ENCODE data around the gene RNF208. TPM values are rescaled to one million over a fixed set of nuclear protein-coding genes. Genes with fewer than 3 reads are reported as not detected.

The RNF208 gene
- total RNA-seq, 3 donors from 2014 or later (not counting 1 experiment from before 2014, with no cell fraction given) = 0.82 to 1.6 (median 0.93) TPM

DNA sequence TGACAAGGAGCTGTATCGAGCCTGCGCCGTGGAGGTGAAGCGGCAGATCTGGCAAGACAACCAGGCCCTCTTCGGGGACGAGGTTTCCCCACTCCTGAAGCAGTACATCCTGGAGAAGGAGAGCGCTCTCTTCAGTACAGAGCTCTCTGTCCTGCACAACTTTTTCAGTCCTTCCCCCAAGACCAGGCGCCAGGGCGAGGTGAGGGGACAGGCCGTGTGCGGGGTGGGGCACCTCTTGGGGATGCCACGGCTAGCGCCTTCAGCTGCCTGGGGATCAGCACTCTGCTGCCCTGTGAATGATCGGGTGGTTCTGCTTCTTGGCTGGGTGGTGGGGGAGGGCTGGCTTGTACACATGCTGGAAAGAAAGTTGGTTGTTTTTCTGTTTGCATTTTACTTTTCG is 34.8 kb upstream of the RNF208 start:
- Mint-ChIP-seq H3K27me3 (ENCODE audit: low read depth in 2 of 2) (no peaks in the 10 kb centered on the region), H3K4me3 (peak overlapping the region; percentile 88), H3K9me3 (no peaks in the 10 kb centered on the region), H3K4me1 (peaks cover 0 to 11% of the 10 kb centered on the region in 2 donors), H3K27ac (no peak overlapping the region), H3K36me3 (no peaks in the 10 kb centered on the region)
- no peaks in the 10 kb centered on the region for H3K9me3 ChIP-seq (ENCODE audit: control insufficient read depth, insufficient read depth, low read length)
- TF ChIP-seq, protein P1, sequence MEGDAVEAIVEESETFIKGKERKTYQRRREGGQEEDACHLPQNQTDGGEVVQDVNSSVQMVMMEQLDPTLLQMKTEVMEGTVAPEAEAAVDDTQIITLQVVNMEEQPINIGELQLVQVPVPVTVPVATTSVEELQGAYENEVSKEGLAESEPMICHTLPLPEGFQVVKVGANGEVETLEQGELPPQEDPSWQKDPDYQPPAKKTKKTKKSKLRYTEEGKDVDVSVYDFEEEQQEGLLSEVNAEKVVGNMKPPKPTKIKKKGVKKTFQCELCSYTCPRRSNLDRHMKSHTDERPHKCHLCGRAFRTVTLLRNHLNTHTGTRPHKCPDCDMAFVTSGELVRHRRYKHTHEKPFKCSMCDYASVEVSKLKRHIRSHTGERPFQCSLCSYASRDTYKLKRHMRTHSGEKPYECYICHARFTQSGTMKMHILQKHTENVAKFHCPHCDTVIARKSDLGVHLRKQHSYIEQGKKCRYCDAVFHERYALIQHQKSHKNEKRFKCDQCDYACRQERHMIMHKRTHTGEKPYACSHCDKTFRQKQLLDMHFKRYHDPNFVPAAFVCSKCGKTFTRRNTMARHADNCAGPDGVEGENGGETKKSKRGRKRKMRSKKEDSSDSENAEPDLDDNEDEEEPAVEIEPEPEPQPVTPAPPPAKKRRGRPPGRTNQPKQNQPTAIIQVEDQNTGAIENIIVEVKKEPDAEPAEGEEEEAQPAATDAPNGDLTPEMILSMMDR (IDR thresholded peaks at IDR 0.05) = no peak
- peaks cover 25% of the 10 kb centered on the region for H3K4me1 ChIP-seq (ENCODE audit: control insufficient read depth, insufficient read depth, low read length)
- intact Hi-C loops (cut with micrococcal nuclease) = no loop called here
- 95% methylated on average over 15 of the region's 15 CpGs for WGBS (ENCODE audit: insufficient coverage)
- DNase-seq (no peak), ATAC-seq (no peak)
- no peaks in the 10 kb centered on the region for H3K27me3 ChIP-seq (ENCODE audit: control insufficient read depth, insufficient read depth, low read length)
- peaks cover 11% of the 10 kb centered on the region for H3K36me3 ChIP-seq (ENCODE audit: control insufficient read depth, insufficient read depth, low read length)
- H3K4me3 ChIP-seq (ENCODE audit: low read length) = no peak overlapping the region
- H3K27ac ChIP-seq (ENCODE audit: low read length) = no peak overlapping the region

DNA sequence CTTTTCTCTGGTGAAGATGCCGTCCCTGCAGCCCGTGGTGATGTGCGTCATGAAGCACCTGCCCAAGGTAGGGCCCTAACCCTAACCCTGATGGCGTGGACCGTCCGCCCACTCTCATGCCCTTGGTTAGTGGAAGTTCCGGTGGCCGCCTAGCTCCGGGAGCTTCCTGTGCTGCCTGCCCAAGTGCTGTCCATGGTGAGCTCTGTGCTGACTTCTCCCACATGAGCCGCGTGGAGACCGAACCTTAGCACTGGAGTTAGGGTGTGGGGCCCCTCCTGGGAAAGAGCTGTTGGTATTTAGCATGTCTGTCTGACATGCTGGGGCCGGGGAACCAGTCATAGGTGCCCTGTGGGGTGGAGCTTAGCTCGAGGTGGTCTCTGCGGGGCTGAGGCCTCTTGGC is 34.3 kb upstream of the RNF208 start:
- ATAC-seq (no peak), DNase-seq (no peak)
- Histone ChIP-seq H3K27ac (ENCODE audit: low read length) (no peak overlapping the region), H3K27me3 (ENCODE audit: control insufficient read depth, insufficient read depth, low read length) (no peaks in the 10 kb centered on the region), H3K4me3 (ENCODE audit: low read length) (no peak overlapping the region), H3K9me3 (ENCODE audit: control insufficient read depth, insufficient read depth, low read length) (no peaks in the 10 kb centered on the region), H3K4me1 (ENCODE audit: control insufficient read depth, insufficient read depth, low read length) (peaks cover 25% of the 10 kb centered on the region), H3K36me3 (ENCODE audit: control insufficient read depth, insufficient read depth, low read length) (peaks cover 11% of the 10 kb centered on the region)
- Mint-ChIP-seq H3K9me3 (no peaks in the 10 kb centered on the region), H3K36me3 (no peaks in the 10 kb centered on the region), H3K4me1 (peaks cover 0 to 6% of the 10 kb centered on the region in 2 donors), H3K27me3 (ENCODE audit: low read depth in 2 of 2) (no peaks in the 10 kb centered on the region), H3K27ac (no peak overlapping the region), H3K4me3 (peak overlapping the region; percentile 88)
- intact Hi-C loops (cut with micrococcal nuclease) = no loop called here
- TF ChIP-seq, protein P1 (IDR thresholded peaks at IDR 0.05) = no peak
- 95% methylated on average over 15 of the region's 15 CpGs for WGBS (ENCODE audit: insufficient coverage)

DNA sequence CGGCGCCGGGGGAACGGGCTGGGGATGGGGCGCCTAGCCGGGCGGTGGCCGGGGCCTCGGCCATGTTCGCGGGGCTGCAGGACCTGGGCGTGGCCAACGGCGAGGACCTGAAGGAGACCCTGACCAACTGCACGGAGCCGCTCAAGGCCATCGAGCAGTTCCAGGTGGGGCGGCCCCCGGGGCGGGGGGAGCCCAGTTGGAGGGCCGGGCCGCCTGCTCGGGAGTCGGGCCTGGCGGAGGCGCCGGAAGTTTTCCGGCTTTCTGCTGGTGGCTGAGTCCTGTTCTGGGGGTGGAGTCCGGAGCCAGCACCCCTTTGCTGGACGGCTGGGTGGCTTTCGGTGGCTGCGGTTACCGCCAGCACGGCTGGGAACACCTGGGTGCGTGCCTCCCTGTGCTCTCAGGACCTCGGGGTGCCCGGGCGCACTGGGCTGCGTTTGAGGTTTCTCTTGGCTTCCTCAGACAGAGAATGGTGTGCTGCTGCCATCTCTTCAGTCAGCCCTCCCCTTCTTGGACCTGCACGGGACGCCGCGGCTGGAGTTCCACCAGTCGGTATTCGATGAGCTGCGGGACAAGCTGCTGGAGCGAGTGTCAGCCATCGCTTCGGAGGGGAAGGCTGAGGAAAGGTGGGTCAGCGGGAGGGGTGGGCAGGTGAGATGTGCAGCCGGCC is 33.5 kb upstream of the RNF208 start:
- ATAC-seq (no peak), DNase-seq (no peak)
- no peaks in the 10 kb centered on the region for H3K27me3 ChIP-seq (ENCODE audit: control insufficient read depth, insufficient read depth, low read length)
- Mint-ChIP-seq H3K27ac (peak overlapping the region; percentile 36 to 81), H3K9me3 (no peaks in the 10 kb centered on the region), H3K36me3 (no peaks in the 10 kb centered on the region), H3K4me1 (peaks cover 0 to 6% of the 10 kb centered on the region in 2 donors), H3K4me3 (peak overlapping the region; percentile 88), H3K27me3 (ENCODE audit: low read depth in 2 of 2) (no peaks in the 10 kb centered on the region)
- 3% methylated on average over 51 of the region's 51 CpGs for WGBS (ENCODE audit: insufficient coverage)
- peaks cover 11% of the 10 kb centered on the region for H3K36me3 ChIP-seq (ENCODE audit: control insufficient read depth, insufficient read depth, low read length)
- H3K4me1 ChIP-seq (ENCODE audit: control insufficient read depth, insufficient read depth, low read length) = peaks cover 25% of the 10 kb centered on the region
- H3K27ac ChIP-seq (ENCODE audit: low read length) = no peak overlapping the region
- H3K4me3 ChIP-seq (ENCODE audit: low read length) = peak overlapping the region; percentile 65
- intact Hi-C loops (cut with micrococcal nuclease) = loop anchor here (1.0 kb wide), 2 partner anchors 14 to 32 kb away; partner anchors contain the start of gene TUBB4B
- TF ChIP-seq, protein P1 (IDR thresholded peaks at IDR 0.05) = no peak
- no peaks in the 10 kb centered on the region for H3K9me3 ChIP-seq (ENCODE audit: control insufficient read depth, insufficient read depth, low read length)
